ENCODE results near the gene STRN3.
"Not testable (repeated sequence)": the region's sequence is repeated elsewhere in the genome, so short reads cannot be mapped to it uniquely, and the experiment has no call there.

Gene STRN3

DNA sequence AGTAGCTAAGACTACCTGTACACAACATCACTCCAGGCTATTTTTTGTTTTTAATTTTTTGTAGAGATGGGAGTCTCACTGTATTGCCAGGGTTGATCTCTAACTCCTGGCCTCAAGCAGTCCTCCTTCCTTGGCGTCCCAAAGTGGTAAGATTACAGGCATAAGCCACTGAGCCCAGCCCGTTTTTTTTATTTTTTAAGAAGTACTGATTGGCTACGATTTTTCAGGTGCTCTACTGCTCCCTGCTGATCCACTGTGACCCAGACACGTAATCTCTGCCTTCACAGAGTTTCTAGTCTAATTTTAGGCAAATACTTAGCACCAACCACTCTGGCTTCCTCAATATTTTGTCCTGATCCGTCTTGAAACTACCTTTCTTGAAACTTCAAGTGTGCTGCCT, 4.3 kb upstream of the STRN3 start:
- no peak for DNase-seq

DNA sequence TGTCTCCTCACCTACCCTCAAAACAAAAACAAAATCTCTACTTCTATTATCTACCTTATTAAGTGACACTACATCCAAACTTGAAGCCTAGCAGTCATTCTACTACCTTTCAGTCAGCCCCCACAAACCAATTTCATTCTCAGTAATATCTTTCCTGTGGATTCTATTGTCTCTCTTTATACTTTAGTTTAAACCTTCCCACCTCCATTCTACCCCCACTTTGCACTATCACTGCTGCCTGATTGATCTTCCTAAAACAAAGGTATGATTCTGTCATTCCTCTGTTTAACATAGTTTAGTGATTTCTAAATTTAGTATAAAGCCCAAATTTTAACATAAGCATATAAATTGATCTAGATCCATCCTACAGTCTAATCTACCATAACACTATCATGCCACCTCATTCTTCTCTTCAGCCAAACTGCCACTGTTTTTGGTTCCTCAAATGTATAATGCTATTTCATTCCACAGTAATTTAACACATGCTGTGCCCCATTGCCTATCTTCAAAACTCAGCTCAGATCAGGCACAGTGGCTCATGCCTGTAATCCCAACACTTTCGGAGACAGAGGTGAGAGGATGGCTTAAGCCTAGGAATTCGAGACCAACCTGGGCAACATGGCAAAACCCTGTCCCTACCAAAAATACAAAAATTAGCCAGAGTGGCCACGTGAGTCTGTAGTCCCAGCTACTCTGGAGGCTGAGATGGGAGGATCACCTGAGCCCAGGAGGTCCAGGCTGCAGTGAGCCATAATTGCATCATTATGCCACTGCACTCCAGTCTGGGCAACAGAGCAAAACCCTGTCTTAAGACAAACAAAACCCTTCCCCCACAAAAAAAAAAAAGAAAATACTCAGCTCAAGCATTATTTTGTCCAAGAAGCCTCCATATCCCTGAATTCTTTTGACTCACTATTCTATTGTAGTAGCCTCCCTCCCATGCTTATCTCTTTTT, 3.1 kb upstream of the STRN3 start:
- no peak for DNase-seq

DNA sequence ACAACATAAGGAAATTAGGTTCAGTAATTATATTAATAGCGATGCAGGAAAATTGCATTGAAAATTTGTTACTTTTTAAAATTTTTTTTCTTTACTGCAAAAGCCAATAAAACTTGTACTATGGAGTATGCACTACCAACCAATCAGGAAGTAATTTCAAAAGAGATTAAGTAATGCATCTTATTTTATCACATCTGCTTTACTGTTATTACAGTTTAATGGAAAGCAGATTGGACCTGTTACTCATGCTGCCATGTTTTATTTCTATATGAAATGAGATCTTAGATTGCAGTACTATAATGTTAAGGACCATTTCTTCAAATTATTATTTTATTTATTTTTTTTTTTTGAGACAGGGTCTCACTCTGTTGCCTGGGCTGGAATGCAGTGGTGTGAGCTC, 1.7 kb upstream of the STRN3 start:
- peak in 2 of 4 experiments; percentile 10 to 18 for DNase-seq

DNA sequence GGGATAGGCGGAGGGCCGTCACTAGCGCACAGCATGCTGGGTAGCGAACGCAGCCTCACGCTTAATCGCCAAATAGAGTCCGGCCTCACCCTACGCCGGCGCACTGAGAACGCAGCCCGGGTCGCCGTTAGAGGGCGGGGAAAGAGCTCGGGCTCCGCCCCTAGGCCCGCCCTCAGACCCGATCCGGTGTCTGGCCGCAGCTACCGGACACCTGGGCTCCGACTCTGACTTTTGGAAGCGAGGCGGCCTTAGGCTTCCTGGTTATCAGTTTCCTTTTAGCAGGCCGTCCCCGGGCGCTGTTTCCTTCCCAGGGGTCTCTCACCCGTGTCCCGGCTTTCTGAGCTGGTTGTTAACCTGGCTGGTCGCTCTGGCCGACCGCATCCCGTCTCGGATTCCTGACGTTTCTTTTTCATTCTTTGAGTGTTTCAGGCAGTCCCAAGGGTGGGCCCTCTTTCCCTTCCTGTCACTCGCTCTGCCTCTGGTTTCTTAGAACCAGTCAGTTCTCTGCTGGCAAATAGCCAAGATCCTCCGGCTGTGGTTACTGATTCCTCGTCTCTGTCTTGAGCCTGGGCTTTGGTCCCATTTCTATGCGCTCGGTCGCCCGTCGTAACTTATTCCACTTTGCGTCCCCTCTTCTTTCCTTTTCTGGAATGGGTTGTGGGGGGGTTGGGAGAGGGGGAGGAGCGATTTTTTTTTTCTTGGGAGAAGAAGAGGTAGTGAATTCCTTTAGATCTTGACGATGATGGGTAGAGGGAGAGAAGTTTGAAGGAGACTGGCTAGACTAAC, 464 bp upstream of the STRN3 start:
- DNase-seq: peak; percentile 94 to 98 (median 96)

DNA sequence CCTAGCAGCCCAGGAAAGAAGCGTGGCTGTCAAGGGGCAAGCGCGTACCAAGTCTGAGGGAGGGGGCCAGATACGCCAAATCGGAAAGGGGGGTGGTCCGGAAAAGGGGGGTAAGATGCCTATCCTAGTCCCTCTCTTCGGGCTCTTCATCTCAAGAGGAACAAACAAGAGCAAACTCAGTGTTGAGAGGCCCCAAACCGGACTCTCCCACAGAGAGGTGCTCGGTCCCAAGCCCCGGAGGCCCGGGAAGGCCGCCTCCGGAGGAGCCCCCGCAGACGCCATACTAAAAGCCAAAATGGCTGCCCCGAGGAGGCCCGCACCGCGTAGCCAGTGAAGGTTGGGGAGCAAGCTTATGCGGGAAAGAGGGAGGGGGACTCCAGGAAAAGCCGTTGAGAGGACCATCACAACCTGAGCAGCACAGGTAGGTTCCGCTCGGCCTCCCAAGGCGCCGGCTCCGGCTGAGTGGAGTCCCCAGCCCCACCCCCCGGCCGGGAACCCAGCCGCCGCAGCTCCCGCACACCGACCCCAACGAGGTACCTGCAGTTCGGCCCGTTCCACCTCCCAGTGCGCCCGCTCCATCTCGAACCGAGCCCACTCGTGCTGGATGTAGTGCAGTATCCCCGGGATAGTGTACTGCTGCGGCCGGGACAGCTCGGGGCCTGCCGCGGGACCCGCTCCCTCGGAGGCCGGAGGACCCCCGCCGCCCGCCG, 657 bp downstream of the STRN3 start, which contains the start of gene AP4S1:
AP4S1 (plus strand) TSS at position 283 of the 710 bp plus-strand sequence. CDS start 40,548 bp downstream, outside the sequence.
- peak; percentile 39 to 69 (median 50) for DNase-seq

DNA sequence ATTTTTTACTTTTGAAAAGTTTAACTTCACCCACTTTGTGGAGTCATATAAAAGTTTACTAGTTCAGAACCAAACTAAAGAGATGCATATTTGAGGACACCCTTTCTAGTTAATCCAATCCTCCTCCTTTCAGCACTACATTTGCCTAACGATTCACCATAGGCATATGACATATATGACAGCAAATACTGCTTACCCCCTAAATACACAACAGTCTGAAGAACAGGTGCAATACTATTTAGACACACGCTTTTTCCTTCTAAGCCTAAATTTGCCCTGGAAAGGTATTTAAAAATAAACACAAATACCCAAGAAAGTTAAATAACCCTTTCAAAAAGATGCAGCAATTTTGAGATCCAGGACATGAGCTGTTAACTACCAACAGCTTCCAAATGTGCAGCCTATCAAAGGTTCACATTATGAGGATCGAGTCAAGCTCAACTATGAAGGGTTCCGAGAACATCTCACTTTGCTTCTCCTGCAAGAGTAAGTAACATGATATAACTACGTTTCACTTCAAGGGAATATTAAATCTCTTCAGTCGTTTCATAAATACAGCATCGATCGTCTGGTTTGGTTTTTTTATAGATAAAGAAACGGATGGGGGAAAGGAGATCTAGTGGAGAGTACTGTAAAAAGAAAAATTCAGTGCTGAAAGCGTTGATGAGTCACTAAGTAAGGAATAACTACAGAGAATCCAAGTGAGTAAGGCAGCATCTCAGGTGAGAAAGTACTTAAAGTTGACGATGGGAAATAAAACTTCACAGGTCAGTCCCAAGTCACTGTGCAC, 1.4 kb downstream of the STRN3 start:
- peak in 1 of 4 experiments; percentile 7 for DNase-seq

DNA sequence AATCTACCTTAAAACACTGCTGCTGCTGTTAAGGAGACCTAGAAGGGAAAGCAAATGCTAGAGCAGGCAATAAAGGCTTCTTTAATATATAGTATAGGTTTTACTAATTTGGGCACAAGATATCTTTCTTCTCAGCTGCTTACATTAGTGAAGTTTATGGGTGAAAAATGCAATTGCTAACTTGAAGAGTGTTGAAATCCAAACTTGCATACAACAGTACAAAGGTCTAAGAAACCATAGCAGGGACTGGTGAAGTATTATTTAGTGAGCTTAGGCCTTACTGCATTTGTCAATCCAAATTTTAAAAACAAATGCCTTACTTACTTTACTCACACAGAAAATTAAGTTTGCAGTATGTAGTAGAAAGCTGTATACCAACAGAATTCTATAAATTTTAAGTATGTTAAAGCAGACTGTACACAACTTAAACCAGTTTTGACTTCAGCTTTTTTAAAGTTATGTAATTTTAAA, 2.1 kb downstream of the STRN3 start:
- DNase-seq: peak in 2 of 4 experiments; percentile 5 to 17

DNA sequence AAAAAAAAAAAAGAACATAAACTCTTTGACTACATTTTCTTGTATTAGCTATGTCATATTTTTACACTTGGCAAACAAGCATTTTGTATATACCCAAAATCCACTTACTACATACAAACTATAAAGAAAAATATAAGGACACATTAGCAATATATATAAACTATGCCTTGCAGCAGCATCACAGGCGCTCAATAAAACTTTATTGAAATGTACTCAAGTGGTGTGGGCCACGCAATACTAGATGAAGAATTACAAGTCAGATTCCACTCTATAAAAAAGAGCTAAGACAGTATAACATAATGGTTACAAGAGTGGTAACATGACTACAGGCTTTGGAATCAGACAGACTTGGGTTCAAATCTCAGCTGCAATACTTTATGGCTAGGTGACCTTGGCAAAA, 3.8 kb downstream of the STRN3 start:
- no peak for DNase-seq

DNA sequence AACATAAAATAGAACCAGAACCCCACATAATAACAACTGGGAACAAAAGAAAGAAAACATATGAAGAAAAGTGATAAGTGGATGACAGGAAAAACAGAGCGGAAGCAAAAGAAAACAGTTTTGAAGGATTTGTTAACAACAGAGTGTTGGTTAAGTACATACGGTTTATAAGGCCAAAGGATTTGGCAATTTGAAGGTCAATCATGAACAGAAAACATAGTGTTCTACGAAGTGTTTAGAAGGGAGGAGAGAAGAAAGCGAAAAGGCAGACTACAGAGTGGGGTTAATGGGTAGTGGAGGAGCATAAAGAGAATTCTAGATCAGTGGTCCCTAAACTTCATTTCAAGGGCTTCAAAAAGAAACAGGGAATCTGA, 4.6 kb downstream of the STRN3 start:
- no peak for DNase-seq

DNA sequence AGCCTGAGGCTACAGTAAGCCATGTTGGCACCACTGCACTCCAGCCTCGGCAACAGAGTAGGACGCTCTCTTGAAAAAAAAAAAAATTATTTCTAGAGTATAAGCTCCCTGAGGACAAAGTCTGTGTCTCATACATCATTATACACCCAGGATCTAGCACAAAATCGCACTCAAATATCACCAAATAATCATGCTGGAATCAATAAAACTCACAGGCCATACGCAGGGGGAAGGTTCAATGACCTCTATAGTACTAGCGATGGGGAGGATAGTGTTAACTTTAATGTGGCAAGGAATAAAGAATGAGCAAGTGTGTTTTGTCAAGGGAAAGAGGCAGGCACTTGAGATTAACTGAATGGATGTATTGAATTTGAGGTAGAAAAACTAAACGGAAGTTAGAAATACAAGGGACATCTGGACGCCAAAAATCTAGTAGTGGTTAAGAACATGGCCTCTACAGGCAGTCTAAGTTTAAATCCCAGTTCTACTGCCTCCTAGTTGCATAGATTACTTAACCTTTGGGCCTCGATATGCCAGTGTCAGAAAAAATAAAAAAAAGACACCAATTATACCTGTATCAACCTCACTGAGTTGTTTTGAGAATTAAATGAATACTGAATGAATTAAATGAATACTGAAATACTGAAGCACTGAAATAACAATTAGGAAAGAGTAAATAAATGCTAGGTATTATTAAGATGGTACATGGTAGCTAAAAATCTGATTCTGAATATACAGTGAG, 5.2 kb downstream of the STRN3 start:
- DNase-seq: no peak

DNA sequence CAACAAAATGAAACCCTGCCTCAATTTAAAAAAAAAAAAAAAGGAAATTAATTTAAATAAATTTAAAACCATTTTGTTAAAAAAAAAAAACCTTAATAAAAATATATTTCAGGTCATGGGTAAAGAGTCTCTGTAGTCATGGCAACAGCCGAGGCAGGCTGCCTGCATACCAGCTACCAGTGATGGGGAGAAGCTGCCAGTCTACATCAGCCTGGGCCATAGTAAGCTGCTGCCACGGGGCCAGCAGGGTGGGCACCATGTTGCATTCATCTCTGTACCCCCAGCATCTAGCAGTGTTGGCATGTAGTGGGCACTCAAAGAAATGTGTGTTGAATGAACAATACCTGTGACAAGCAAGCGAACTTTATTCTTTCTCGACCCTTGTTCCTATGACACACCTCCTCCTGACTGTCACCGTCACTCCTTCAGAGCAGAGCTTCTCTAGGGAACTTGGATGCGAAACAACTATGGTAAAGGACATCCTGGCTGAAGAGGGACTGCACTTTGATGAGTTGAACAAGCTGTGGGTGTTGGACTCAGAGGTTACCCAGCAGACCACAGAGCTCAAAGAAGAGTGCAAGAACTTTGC, 8.0 kb downstream of the STRN3 start:
- DNase-seq: no peak

DNA sequence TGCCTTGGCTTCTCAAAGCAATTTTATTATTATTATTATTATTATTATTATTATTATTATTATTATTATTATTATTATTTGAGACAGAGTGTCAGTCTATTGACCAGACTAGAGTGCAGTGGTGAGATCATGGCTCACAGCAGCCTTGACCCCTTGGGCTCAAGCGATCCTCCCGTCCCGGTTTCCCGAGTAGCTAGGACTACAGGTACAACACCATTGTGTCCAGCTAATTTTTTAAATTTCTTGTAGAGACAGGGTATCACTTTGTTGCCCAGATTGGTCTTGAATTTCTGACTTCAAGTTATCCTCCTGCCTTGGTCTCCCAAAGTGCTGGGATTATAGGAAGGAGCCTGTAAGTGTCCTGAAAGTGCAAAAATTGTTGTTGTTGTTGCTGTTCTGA, 12.3 kb downstream of the STRN3 start:
- DNase-seq: no peak

DNA sequence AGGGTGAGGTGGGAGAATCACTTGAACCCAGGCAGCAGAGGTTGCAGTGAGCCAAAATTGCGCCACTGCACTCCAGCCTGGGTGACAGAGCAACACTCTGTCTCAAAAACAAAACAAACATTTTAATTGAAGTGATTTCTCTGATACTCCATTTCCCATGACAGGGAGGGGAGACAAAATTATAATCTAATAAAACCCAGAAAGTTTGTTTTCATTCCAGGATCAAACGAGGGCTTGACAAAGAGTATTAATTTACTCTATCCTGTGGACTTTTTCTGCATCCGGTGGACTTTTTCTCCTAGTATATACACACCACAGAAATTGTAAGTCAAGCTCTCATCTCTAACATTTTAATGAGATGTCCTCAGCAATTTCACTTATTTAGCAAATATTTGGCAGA, 15.2 kb downstream of the STRN3 start:
- no peak for DNase-seq

DNA sequence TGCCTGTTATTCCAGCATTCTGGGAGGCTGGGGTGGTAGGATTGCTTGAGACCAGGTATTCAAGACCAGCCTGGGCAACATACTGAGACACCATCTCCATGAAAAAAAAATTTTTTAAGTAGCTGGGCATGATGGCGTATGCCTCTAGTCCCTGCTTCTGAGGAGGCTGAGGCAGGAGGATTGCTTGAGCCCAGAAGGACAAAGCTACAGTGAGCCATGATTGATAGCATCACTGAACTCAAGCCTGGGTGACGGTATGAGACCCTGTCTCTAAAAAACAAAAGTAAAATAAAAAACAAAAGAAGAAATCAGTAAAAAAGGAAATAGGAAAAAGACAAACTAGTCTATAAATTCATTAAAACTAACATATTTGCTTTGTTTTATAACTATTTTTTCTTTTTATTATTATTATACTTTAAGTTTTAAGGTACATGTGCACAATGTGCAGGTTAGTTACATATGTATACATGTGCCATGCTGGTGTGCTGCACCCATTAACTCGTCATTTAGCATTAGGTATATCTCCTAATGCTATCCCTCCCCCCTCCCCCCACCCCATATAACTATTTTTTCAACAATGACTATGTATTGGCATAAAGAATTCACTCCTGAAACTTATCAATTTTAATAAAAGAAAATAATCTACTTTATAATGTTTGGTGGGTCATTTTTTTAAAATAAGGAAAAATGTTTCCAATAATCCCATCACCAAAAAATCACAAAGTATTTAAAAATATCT, 16.2 kb downstream of the STRN3 start:
- no peak for DNase-seq

DNA sequence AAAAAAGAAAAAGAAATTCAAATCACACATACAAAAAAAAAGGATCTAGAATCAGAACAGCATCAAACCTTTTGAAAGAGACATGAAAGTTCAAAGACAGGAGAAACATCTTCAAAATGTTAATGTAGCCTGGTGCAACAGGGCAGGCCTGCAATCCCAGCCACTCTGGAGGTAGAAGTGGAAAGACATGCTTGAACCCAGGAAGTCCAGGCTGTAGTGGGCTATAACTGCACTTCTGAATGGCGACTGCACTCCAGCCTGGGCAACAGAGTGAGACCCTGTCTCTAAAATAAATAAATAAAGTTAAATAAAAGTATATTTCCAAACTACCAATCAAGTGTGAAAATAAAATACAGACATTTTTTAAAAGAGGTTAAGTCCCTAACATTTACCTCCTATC, 19.5 kb downstream of the STRN3 start:
- DNase-seq: no peak

DNA sequence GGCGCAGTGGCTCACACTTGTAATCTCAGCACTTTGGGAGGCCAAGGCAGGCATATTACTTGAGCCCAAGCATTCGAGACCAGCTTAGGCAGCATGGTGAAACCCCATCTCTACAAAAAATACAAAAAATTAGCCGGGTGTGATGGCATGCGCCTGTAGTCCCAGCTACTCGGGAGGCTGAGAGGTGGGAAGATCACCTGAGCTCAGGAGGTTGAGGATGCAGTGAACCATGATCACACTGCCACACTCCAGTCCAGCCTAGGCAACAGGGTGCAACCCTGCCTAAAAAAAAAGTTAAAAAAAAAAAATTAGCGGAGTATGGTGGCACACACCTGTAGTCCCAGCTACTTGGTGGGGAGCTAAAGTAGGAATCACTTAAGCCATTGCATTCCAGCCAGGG, 22.2 kb downstream of the STRN3 start:
- DNase-seq: not testable (repeated sequence)

DNA sequence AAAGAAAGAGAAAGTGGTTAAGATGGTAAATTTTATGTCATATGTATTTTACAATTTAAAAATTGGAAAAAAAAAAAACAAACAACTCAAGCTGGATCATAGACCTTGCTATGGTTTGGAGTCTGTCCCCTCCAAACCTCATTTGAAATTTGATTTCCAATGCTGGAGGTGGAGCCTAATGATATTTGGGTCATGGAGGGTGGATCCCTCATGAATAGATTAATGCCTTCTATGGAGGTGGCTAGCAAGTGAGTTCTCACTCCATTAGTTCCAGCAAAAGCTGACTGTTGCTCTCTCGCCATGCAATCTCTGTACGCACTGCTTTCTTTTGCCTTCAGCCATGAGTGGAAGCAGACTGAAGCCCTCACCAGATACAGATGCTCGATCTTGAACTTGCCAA, 22.9 kb downstream of the STRN3 start:
- no peak for DNase-seq

DNA sequence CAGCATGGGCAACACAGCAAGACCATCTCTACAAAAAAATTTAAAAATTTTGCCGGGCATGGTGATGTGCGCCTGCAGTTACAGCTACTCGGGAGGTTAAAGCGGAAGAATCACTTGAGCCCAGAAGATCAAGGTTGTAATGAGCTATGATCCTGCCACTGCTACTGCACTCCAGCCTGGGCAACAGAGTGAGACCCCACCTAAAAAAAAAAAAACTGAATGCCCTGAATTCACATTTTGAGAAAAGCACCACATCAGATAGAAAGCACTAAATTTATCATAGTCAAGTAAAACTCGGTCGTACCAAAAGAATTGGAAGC, 24.9 kb downstream of the STRN3 start:
- DNase-seq: no peak

DNA sequence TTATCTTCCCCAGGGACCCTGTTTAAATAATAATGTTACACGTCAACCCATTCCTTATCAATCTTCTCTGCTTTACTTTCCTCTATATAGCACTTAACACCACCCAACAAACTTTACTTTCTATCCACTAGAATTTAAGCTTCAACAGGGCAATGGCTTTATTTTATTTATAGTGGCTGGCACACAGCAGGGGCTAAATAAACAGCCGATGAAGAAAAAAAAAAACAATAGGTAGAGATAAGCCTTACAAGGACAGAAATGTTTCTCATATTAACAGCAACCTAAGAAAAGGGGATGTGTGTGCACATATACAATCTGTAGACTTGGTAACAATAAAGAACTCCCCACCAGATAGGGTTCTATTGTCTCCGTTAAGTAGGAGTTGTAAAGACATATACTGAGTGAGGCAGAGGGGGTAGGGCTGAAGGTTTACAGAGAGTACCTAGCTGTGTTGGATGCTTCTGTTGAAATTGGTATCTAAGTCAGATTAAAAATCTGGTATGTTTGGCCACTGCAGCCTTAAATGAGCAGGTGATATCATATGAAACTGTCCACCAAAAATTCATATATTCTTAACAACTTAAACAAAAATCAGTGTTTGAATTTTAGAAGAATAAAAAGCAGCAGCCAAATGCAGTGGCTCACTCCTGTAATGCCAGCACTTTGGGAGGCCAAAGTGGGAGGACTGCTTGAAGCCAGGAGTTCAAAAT, 25.4 kb downstream of the STRN3 start:
- no peak for DNase-seq
